ENCODE results near the gene PBX1. TPM values are rescaled to one million over a fixed set of nuclear protein-coding genes. Genes with fewer than 3 reads are reported as not detected.

Gene PBX1
- total RNA-seq, 2 experiments from 2014 or later, result 0.17 TPM

DNA sequence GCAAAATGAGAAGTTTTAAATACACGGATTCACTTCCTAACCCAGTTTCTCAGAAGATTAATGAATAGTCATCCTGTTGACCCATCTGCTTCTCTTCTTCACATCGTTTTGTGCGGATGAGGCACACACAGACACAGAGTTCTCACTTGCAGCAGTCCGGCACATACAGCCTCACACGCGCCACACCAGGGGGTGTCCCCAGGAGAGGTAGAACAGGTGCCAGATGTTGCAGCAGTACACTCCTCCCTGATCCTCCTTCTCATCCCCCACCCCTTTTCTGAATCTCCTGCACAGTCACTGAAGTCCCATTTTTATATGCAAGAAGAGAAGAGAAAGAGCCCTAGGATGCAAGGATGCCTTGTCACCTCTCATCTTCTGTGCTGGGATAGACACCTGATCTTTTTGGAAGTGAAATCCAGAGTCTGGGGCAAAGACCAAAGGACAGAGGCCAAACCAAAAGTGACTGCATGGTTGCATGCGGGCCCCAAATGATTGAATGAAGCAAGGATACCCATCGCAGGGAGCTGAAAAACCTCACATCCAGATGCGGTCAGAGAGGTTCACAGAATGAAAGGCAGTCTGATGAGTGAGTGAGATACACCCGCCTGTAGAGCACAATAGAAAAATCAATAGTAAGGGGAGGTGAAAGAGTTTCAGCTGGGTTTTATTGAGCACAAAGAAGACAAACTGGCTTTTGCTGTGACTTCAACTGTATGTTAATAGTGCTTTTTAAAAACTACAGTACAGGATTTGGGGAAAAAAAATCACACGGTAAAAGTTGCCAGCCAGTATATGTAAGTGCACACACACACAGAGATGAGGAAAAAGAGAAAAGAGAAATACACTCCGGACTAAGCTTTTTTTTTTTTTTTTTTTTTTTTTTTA is 28.9 kb downstream of the PBX1 start:
- no peaks in the 10 kb centered on the region for H3K36me3 Mint-ChIP-seq
- H3K9me3 Mint-ChIP-seq, result no peaks in the 10 kb centered on the region
- H3K4me1 Mint-ChIP-seq (ENCODE audit: low read depth), result no peaks in the 10 kb centered on the region
- intact Hi-C loops (cut with micrococcal nuclease), result no loop called here
- POLR2A ChIA-PET, result no interaction called here
- no peaks in the 10 kb centered on the region for H3K27me3 Mint-ChIP-seq
- H3K4me3 Mint-ChIP-seq, result no peak overlapping the region
- DNase-seq, result no peak
- no peak overlapping the region for H3K27ac Mint-ChIP-seq
- CTCF ChIA-PET, result no interaction called here

DNA sequence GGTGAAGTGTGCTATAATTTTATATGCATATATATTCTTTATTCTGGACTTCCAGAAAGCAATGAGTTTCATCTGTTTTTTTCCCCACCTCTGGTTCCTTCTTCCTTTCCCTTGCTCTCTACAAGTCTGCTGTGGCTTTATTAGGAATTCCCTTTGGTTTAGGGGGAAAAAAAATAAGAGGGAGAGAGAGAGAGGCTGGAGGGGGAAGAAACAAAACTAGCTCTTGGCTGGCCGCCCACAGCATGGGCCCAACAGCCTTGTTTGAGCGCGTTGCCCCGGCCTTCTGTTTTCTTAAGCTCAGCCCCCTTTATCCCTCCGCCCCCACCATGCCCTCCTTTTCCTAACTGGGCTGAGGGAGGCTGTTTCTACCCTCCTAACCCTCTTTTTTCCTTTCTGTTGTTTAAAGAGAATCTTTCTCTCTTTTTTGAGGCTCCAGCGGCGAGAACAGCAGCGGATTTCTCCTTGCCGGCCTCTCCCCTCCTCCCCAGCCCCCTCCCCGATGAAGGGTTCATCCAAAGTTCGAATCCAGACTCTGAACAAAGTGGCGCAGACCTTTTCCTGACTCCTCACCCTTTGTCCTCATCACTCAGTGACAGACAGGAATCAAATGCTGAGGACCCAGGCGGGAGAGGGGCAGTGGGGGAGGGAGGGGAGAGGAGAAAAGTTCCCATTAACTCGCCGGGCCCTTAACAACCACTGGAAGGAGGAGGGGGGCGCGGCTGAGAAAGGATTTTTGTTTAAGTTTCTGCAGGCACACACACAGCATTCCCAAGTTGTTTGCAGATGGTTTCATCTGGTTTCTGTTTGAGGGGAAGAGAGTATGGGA is 29.7 kb downstream of the PBX1 start:
- H3K36me3 Mint-ChIP-seq, result no peaks in the 10 kb centered on the region
- H3K9me3 Mint-ChIP-seq, result no peaks in the 10 kb centered on the region
- H3K27ac Mint-ChIP-seq, result no peak overlapping the region
- no peak for DNase-seq
- H3K4me1 Mint-ChIP-seq (ENCODE audit: low read depth), result no peaks in the 10 kb centered on the region
- ChIA-PET POLR2A (no interaction called here), CTCF (no interaction called here)
- intact Hi-C loops (cut with micrococcal nuclease), result no loop called here
- no peaks in the 10 kb centered on the region for H3K27me3 Mint-ChIP-seq
- no peak overlapping the region for H3K4me3 Mint-ChIP-seq

GRCh38 chr1:164589408-164589807 is 30.4 kb downstream of the PBX1 start:
- H3K4me3 Mint-ChIP-seq, result no peak overlapping the region

GRCh38 chr1:164589961-164590507 is 31.1 kb downstream of the PBX1 start:
- ChIA-PET POLR2A (no interaction called here), CTCF (no interaction called here)
- no peaks in the 10 kb centered on the region for H3K4me1 Mint-ChIP-seq (ENCODE audit: low read depth)

More at GRCh38 chr1:164589408-164589807, 30.4 kb downstream of the PBX1 start:
- ChIA-PET CTCF (no interaction called here), POLR2A (no interaction called here)
- no peak for DNase-seq
- Mint-ChIP-seq H3K27ac (no peak overlapping the region), H3K9me3 (no peaks in the 10 kb centered on the region), H3K36me3 (no peaks in the 10 kb centered on the region), H3K4me1 (ENCODE audit: low read depth) (no peaks in the 10 kb centered on the region), H3K27me3 (no peaks in the 10 kb centered on the region)
- intact Hi-C loops (cut with micrococcal nuclease), result no loop called here

GRCh38 chr1:164590592-164590991 is 31.6 kb downstream of the PBX1 start:
- DNase-seq, result no peak
- POLR2A ChIA-PET, result no interaction called here
- CTCF ChIA-PET, result no interaction called here
- H3K27me3 Mint-ChIP-seq, result no peaks in the 10 kb centered on the region
- no peaks in the 10 kb centered on the region for H3K4me1 Mint-ChIP-seq (ENCODE audit: low read depth)
- no peaks in the 10 kb centered on the region for H3K36me3 Mint-ChIP-seq
- intact Hi-C loops (cut with micrococcal nuclease), result no loop called here
- no peak overlapping the region for H3K4me3 Mint-ChIP-seq
- H3K9me3 Mint-ChIP-seq, result no peaks in the 10 kb centered on the region
- no peak overlapping the region for H3K27ac Mint-ChIP-seq

More at GRCh38 chr1:164589961-164590507, 31.1 kb downstream of the PBX1 start:
- Mint-ChIP-seq H3K36me3 (no peaks in the 10 kb centered on the region), H3K27ac (no peak overlapping the region), H3K4me3 (no peak overlapping the region), H3K9me3 (no peaks in the 10 kb centered on the region), H3K27me3 (no peaks in the 10 kb centered on the region)
- intact Hi-C loops (cut with micrococcal nuclease), result no loop called here
- DNase-seq, result no peak

- intact Hi-C loops (cut with micrococcal nuclease), result no loop called here
- ChIA-PET POLR2A (no interaction called here), CTCF (no interaction called here)
- Mint-ChIP-seq H3K27me3 (no peaks in the 10 kb centered on the region), H3K27ac (no peak overlapping the region), H3K36me3 (no peaks in the 10 kb centered on the region), H3K4me1 (ENCODE audit: low read depth) (no peaks in the 10 kb centered on the region), H3K4me3 (no peak overlapping the region), H3K9me3 (no peaks in the 10 kb centered on the region)
- DNase-seq, result no peak
Measured at GRCh38 chr1:164591858-164592257, 32.9 kb downstream of the PBX1 start.

DNA sequence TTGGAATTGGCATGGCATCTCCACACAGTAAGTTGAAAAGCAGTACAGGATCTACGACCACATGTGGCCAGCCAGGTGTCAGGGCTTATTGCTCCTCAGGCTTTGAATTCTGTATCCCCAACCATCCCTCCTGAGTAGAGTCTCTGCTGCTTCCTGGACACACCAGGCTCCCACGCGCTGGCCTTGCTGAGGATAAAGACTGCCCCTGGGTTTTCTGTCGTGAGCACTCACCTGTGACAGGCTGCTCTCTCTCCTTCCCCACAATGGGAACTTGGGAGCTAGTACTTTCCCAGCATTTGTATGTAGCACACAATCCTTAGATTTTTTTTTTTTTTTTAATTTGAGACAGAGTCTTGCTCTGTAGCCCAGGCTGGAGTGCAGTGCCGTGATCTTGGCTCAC is 33.6 kb downstream of the PBX1 start:
- Mint-ChIP-seq H3K27ac (no peak overlapping the region), H3K9me3 (no peaks in the 10 kb centered on the region), H3K4me1 (ENCODE audit: low read depth) (no peaks in the 10 kb centered on the region), H3K27me3 (no peaks in the 10 kb centered on the region), H3K36me3 (no peaks in the 10 kb centered on the region), H3K4me3 (no peak overlapping the region)
- no peak for DNase-seq
- POLR2A ChIA-PET, result no interaction called here
- intact Hi-C loops (cut with micrococcal nuclease), result no loop called here
- CTCF ChIA-PET, result no interaction called here

- POLR2A ChIA-PET, result no interaction called here
- DNase-seq, result no peak
- intact Hi-C loops (cut with micrococcal nuclease), result no loop called here
- Mint-ChIP-seq H3K36me3 (no peaks in the 10 kb centered on the region), H3K27me3 (no peaks in the 10 kb centered on the region), H3K4me3 (no peak overlapping the region), H3K9me3 (no peaks in the 10 kb centered on the region), H3K27ac (no peak overlapping the region), H3K4me1 (ENCODE audit: low read depth) (no peaks in the 10 kb centered on the region)
- CTCF ChIA-PET, result no interaction called here
Measured at GRCh38 chr1:164595212-164595611, 36.2 kb downstream of the PBX1 start.

- DNase-seq, result no peak
- Mint-ChIP-seq H3K27ac (no peak overlapping the region), H3K9me3 (no peaks in the 10 kb centered on the region), H3K4me1 (ENCODE audit: low read depth) (no peaks in the 10 kb centered on the region), H3K36me3 (no peaks in the 10 kb centered on the region), H3K27me3 (no peaks in the 10 kb centered on the region), H3K4me3 (no peak overlapping the region)
- ChIA-PET POLR2A (no interaction called here), CTCF (no interaction called here)
- intact Hi-C loops (cut with micrococcal nuclease), result no loop called here
Measured at GRCh38 chr1:164596172-164596571, 37.2 kb downstream of the PBX1 start.

DNA sequence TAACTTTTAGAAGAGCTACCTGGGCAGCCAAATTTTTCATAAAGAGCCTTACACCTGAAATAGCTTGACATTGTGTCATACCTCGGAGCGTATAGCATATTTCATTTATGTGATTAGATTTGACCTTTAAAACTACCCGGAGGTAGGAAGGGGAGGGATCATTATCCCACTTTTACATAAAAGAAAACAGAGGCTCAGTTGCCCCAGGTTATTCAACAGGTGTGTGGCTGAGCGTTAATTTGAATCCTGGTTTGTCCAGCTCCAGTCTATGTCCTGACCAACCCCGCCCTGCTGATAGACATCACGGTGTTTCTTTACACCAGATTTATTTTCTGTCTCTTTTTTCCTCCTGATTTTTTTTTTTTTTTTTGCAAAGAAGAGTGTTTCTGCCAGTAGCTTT is 39.7 kb downstream of the PBX1 start:
- no peaks in the 10 kb centered on the region for H3K9me3 Mint-ChIP-seq
- H3K27me3 Mint-ChIP-seq, result no peaks in the 10 kb centered on the region
- POLR2A ChIA-PET, result no interaction called here
- H3K4me3 Mint-ChIP-seq, result no peak overlapping the region
- CTCF ChIA-PET, result no interaction called here
- no peak for DNase-seq
- no peak overlapping the region for H3K27ac Mint-ChIP-seq
- intact Hi-C loops (cut with micrococcal nuclease), result no loop called here
- no peaks in the 10 kb centered on the region for H3K4me1 Mint-ChIP-seq (ENCODE audit: low read depth)
- no peaks in the 10 kb centered on the region for H3K36me3 Mint-ChIP-seq

GRCh38 chr1:164599272-164599671 is 40.3 kb downstream of the PBX1 start:
- ChIA-PET POLR2A (no interaction called here), CTCF (no interaction called here)
- H3K4me3 Mint-ChIP-seq, result no peak overlapping the region
- H3K4me1 Mint-ChIP-seq (ENCODE audit: low read depth), result no peaks in the 10 kb centered on the region
- no peak overlapping the region for H3K27ac Mint-ChIP-seq
- no peaks in the 10 kb centered on the region for H3K27me3 Mint-ChIP-seq
- no peaks in the 10 kb centered on the region for H3K9me3 Mint-ChIP-seq
- H3K36me3 Mint-ChIP-seq, result no peaks in the 10 kb centered on the region
- intact Hi-C loops (cut with micrococcal nuclease), result no loop called here
- no peak for DNase-seq

DNA sequence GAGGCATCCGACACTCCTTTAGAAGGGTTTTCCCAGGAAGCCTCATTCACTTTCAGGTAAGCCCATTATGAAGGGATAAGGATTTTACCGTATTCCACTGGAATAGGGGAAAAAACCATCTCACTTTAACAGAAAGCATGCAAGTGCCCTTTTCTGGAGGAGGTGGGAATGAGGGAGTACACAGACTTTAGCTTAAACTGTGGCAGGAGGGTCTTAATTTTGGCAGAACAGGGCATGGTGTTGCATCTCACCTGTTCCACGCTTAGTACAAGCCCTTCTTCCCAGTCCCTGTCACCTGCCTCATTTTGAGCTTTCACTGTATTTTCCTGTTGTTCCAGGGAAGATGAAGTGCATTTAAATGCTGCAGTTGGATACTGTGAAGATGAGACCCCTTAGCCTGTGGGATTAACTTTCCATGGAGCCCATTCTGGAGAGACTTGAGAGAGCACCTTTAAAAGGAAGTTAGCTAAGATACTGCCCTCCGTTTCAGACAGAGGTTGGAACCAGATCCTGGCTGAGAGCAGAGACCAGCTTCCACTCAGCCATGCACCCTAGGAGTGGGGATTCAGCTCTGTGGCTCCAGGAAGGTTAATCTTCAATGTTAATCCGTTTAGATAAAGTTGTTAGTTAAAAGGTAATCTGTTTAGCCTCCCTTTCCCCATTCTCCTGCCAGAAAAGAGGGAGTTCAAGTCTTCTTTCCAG is 42.6 kb downstream of the PBX1 start:
- Mint-ChIP-seq H3K36me3 (no peaks in the 10 kb centered on the region), H3K27me3 (no peaks in the 10 kb centered on the region), H3K4me3 (no peak overlapping the region), H3K9me3 (no peaks in the 10 kb centered on the region), H3K4me1 (ENCODE audit: low read depth) (no peaks in the 10 kb centered on the region), H3K27ac (no peak overlapping the region)
- ChIA-PET CTCF (no interaction called here), POLR2A (no interaction called here)
- intact Hi-C loops (cut with micrococcal nuclease), result no loop called here
- DNase-seq, result no peak

Data from activated CD4-positive, alpha-beta memory T cell treated with anti-CD3 and anti-CD28 coated beads for 36 hours (primary cell).